Spleen (tissue), 7 donors: ENCODE measurements around the gene PITPNM1.

Source experiments
- CTCF ChIP-seq, 11 experiments: fragments of 200-600 bp in 7 of 11; fragments of 450-650 bp in 4 of 11; sonication (generic) in 4 of 11; IDR thresholded peaks in 8 of 11; conservative IDR thresholded peaks in 3 of 11; 1 replicate in 7 of 11; 2 replicates in 4 of 11; pipeline versions ENCODE4 v1.4.0 to v1.8.0; 2016 to 2021; ENCODE audit warnings: antibody characterized with exemption in 11 of 11, inconsistent platforms in 4 of 11, mild to moderate bottlenecking in 1 of 11
- POLR2A ChIP-seq, 3 donors: fragments of 450-650 bp; IDR thresholded peaks; one replicate each; pipeline ENCODE4 v1.5.1; 2017; ENCODE audit warnings: antibody characterized with exemption in 3 of 3, mild to moderate bottlenecking in 1 of 3
- POLR2AphosphoS5 ChIP-seq, 3 donors: sonication (generic); formaldehyde crosslinking; IDR thresholded peaks; one replicate each; pipeline ENCODE4 v1.5.1; 2017; ENCODE audit warnings: antibody characterized with exemption in 3 of 3
- donor health status: DM: no; HTN: no; CAD: no; lungs with moderate emphysema.
- donor health status: DM: no; HTN: no; CAD: no.
- donor health status: DM: no; HTN: no; CAD: no.

- TF ChIP-seq CTCF (IDR thresholded peaks at IDR 0.05 in 8 of 11, conservative IDR thresholded peaks at IDR 0.05 in 3 of 11) (no peak), POLR2A (IDR thresholded peaks at IDR 0.05) (no peak), POLR2AphosphoS5 (IDR thresholded peaks at IDR 0.05) (peak in 2 of 3 donors; percentile 6)
Measured at GRCh38 chr11:67493548-67494370, 11.4 kb downstream of the PITPNM1 start.
